ENCODE data around the gene WSB2. TPM values are rescaled to one million over a fixed set of nuclear protein-coding genes. Genes with fewer than 3 reads are reported as not detected.

The WSB2 gene
- total RNA-seq, 1 donor from 2014 or later: 46.0 TPM

- Mint-ChIP-seq H3K27ac (no peak overlapping the region), H3K27me3 (no peaks in the 10 kb centered on the region), H3K4me3 (no peak overlapping the region), H3K9me3 (no peaks in the 10 kb centered on the region), H3K4me1 (ENCODE audit: unreplicated experiment) (no peaks in the 10 kb centered on the region), H3K36me3 (peaks cover 40% of the 10 kb centered on the region)
- no peak for DNase-seq (ENCODE audit: extremely low spot score, unreplicated experiment)
- no peak for TF ChIP-seq CTCF (conservative IDR thresholded peaks at IDR 0.05)
Measured at GRCh38 chr12:118042091-118042490, 18.9 kb downstream of the WSB2 start.

GRCh38 chr12:118038137-118038536 lies 22.8 kb downstream of the WSB2 start:
- no peak overlapping the region for H3K4me3 Mint-ChIP-seq
- DNase-seq (ENCODE audit: extremely low spot score, unreplicated experiment): no peak
- no peaks in the 10 kb centered on the region for H3K9me3 Mint-ChIP-seq
- peaks cover 41% of the 10 kb centered on the region for H3K36me3 Mint-ChIP-seq
- H3K4me1 Mint-ChIP-seq (ENCODE audit: unreplicated experiment): peaks cover 7% of the 10 kb centered on the region
- H3K27me3 Mint-ChIP-seq: no peaks in the 10 kb centered on the region
- no peak overlapping the region for H3K27ac Mint-ChIP-seq
- no peak for TF ChIP-seq CTCF (conservative IDR thresholded peaks at IDR 0.05)

- H3K27ac Mint-ChIP-seq: no peak overlapping the region
- DNase-seq (ENCODE audit: extremely low spot score, unreplicated experiment): no peak
- TF ChIP-seq CTCF (conservative IDR thresholded peaks at IDR 0.05): no peak
Measured at GRCh38 chr12:118036672-118037411, 24.1 kb downstream of the WSB2 start.

GRCh38 chr12:118035190-118036041 lies 25.6 kb downstream of the WSB2 start:
- Mint-ChIP-seq H3K27me3 (no peaks in the 10 kb centered on the region), H3K36me3 (peaks cover 31% of the 10 kb centered on the region), H3K27ac (peak overlapping the region; percentile 79), H3K4me1 (ENCODE audit: unreplicated experiment) (peaks cover 7% of the 10 kb centered on the region), H3K4me3 (no peak overlapping the region), H3K9me3 (no peaks in the 10 kb centered on the region)
- TF ChIP-seq CTCF (conservative IDR thresholded peaks at IDR 0.05): peak; percentile 1
- DNase-seq (ENCODE audit: extremely low spot score, unreplicated experiment): no peak

More at GRCh38 chr12:118036672-118037411, 24.1 kb downstream of the WSB2 start:
- Mint-ChIP-seq H3K9me3 (no peaks in the 10 kb centered on the region), H3K4me3 (no peak overlapping the region), H3K4me1 (ENCODE audit: unreplicated experiment) (peaks cover 7% of the 10 kb centered on the region), H3K36me3 (peaks cover 37% of the 10 kb centered on the region), H3K27me3 (no peaks in the 10 kb centered on the region)

- no peak for DNase-seq (ENCODE audit: extremely low spot score, unreplicated experiment)
- Mint-ChIP-seq H3K27ac (peak overlapping the region; percentile 79), H3K9me3 (no peaks in the 10 kb centered on the region), H3K36me3 (peaks cover 31% of the 10 kb centered on the region), H3K27me3 (no peaks in the 10 kb centered on the region), H3K4me3 (no peak overlapping the region), H3K4me1 (ENCODE audit: unreplicated experiment) (peaks cover 7% of the 10 kb centered on the region)
- TF ChIP-seq CTCF (conservative IDR thresholded peaks at IDR 0.05): peak; percentile 59
Measured at GRCh38 chr12:118034429-118035189, 26.4 kb downstream of the WSB2 start.

Measured in type B pancreatic cell (in vitro differentiated cells).